DLD1 (cell line): ENCODE data around the gene HDHD2.

Experiments used
- in situ Hi-C: cut with HindIII; loops from 2 replicates; pipeline ENCODE4 v1.10.0; 2017; ENCODE audit warnings: low sequenced_read_pairs

HDHD2 gene

GRCh38 chr18:47075098-47075883 is 75.0 kb downstream of the HDHD2 start:
- in situ Hi-C loops: no loop called here

GRCh38 chr18:47067648-47068047 is 82.7 kb downstream of the HDHD2 start:
- in situ Hi-C loops: no loop called here

GRCh38 chr18:47063096-47063495 is 87.2 kb downstream of the HDHD2 start:
- in situ Hi-C loops: no loop called here

- in situ Hi-C loops: no loop called here
Measured at GRCh38 chr18:47062471-47062870, 87.8 kb downstream of the HDHD2 start.
